IPS-18c (cell line): Measurements from ENCODE around the gene RAF1.
"Not testable (repeated sequence)": the region's sequence is repeated elsewhere in the genome, so short reads cannot be mapped to it uniquely, and the experiment has no call there.

Experiments
- H3K4me3 ChIP-seq: 2 replicates; pipeline ENCODE4 v1.7.0; 2013; ENCODE audit warnings: low read depth, mild to moderate bottlenecking, low read length, moderate library complexity; ENCODE audit not compliant: insufficient read depth
- H3K9me3 ChIP-seq: one replicate; pipeline ENCODE4 v1.6.1; 2013; ENCODE audit warnings: mild to moderate bottlenecking, low read length, moderate library complexity; ENCODE audit not compliant: control insufficient read depth, insufficient read depth

RAF1 gene

GRCh38 chr3:12656850-12657249 is 7.1 kb downstream of the RAF1 start:
- no peaks in the 10 kb centered on the region for H3K9me3 ChIP-seq
- H3K4me3 ChIP-seq, result no peak overlapping the region

DNA sequence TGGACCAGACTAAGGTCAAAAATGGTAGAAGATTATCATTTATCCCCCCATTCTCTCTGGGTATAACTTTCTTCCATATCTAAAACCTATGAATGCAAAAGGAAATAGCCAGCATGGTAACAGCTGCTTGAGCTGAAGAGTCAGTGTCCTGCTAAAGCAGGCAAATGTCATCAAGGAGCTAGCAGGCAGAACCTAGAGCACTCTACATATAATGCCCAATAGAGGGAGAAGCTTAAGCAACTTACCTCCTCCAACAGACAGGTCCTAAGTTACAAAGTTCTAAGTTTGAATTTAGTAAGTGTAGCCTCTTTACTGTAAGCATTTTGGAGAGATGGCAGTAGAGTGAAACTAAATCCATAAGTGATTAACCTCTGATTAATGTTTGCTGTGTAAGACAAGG is 7.7 kb downstream of the RAF1 start:
- no peak overlapping the region for H3K4me3 ChIP-seq
- H3K9me3 ChIP-seq, result no peaks in the 10 kb centered on the region

GRCh38 chr3:12655701-12656100 is 8.2 kb downstream of the RAF1 start:
- Histone ChIP-seq H3K9me3 (no peaks in the 10 kb centered on the region), H3K4me3 (no peak overlapping the region)

- Histone ChIP-seq H3K4me3 (no peak overlapping the region), H3K9me3 (no peaks in the 10 kb centered on the region)
Observed at GRCh38 chr3:12653747-12654146, 10.2 kb downstream of the RAF1 start.

DNA sequence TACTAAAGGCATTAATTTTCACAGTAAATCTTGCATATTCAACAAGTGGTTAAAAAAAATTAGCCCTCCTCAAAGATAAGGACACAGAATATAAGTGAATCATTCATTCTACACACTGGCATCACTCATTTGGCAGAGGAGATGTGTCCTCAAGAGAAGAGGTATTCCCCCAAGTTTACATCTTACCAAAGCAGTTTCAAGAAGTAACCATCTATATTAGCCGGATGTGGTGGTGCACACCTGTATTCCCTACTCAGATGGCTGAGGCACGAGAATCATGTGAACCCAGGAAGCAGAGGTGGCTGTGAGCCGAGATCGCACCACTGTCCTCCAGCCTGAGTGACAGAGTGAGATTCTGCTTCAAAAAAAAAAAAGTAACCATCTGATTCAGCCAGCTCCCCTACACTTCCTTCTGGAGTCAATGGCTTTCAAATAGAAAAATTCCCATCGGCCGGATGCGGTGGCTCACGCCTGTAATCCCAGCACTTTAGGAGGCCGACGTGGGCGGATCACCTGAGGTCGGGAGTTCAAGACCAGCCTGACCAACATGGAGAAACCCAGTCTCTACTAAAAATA is 15.4 kb downstream of the RAF1 start:
- H3K4me3 ChIP-seq, result no peak overlapping the region
- H3K9me3 ChIP-seq, result no peaks in the 10 kb centered on the region

DNA sequence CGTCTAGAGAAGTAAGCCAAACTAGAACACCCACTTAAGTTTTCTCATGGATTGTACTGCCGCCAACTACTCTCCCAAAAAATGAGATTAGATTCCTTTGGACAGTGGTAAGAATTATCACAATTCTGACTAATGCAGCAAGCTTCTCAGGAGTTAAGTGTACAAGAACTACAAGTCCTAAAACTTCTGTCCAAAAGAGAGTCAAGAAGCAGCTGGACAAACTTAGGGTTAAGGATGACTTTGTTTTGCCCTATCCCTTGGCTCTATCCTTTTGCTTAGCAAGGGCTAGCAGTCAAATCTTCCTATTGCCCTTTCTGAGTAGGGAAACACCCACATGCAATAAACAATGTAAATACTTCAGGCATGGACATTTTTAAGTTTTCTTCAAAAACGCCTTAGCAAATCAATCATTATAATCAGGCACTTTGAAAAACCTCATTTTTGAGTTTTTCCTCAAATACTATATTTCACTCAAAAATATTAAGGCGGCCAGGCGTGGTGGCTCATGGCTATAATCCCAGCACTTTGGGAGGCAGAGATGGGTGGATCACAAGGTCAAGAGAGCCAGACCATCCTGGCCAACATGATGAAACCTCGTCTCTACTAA is 19.5 kb downstream of the RAF1 start:
- H3K9me3 ChIP-seq, result no peaks in the 10 kb centered on the region
- no peak overlapping the region for H3K4me3 ChIP-seq

DNA sequence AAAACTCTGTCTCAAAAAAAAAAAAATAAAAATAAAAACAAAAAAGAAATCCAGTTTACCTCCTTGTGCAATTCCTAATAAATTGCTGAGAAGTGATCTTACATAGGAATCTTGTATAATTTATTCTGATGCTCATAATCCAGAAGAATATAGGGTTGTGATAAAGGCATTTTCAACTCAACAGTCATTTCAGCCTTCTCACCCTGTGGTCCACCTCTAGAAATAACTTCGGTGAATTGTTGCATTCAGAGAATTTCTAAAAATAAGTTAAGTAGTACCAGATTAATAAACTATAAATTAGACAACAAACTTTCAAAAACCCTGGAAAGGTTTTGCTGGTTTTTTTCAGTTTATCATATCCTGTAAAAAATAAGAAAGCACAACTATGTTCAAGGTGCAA is 20.2 kb downstream of the RAF1 start:
- H3K4me3 ChIP-seq, result no peak overlapping the region
- no peaks in the 10 kb centered on the region for H3K9me3 ChIP-seq

DNA sequence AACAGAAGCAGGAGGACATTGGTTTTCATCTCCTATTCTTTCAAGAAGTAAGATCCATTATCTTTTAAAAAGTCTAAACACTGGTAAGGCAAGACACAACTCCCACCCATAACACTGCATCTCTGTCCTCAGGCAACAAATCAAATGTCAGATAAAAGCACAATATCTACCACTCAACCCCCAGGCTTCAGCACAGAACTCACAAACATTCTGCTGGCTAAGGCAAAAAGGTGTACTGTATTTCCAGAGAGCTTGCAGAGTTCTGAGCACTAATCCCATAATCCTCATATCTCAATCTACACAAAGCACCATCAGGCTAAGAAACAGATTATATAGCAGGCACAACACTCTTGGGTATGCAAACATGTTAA is 20.9 kb downstream of the RAF1 start:
- Histone ChIP-seq H3K4me3 (no peak overlapping the region), H3K9me3 (no peaks in the 10 kb centered on the region)

- not testable (repeated sequence) for H3K4me3 ChIP-seq, H3K9me3 ChIP-seq
Observed at GRCh38 chr3:12640853-12641252, 23.1 kb downstream of the RAF1 start.

- Histone ChIP-seq H3K9me3 (no peaks in the 10 kb centered on the region), H3K4me3 (no peak overlapping the region)
Observed at GRCh38 chr3:12638105-12638504, 25.8 kb downstream of the RAF1 start.

GRCh38 chr3:12633108-12633507 is 30.8 kb downstream of the RAF1 start:
- Histone ChIP-seq H3K9me3 (no peaks in the 10 kb centered on the region), H3K4me3 (no peak overlapping the region)

DNA sequence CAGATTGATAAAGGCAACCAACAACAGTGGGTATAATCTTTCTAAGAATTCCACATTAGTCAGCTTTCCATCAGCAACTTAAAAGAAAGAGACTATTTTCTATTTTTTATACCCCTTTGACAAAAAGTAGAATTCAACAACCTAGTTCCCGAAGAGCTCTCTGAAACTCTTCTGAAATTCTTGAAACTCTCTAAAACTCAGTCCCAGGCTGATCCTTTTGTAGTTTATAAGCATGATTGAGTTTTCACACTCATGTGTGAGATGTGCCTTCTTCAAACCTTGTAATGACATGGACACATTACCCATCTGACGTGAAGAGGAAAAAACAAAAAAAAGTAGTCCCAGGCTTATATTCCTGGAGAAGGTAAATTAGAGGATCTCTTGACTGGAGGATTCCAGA is 31.4 kb downstream of the RAF1 start:
- Histone ChIP-seq H3K9me3 (no peaks in the 10 kb centered on the region), H3K4me3 (no peak overlapping the region)

DNA sequence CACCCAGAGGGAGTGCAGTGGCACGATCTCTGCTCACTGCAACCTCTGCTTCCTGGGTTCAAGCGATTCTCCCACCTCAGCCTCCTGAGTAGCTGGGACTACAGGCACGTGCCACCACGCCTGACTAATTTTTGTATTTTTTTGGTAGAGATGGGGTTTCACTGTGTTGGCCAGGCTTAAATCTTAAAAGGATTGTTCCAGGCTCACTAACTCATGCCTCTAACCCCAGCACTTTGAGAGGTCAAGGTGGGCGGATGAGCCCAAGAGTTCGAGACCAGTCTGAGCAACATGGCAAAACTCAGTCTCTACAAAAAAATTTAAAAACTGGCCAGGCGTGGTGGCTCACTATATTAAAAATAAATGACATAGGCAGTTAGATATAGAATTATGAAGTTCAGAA is 33.1 kb downstream of the RAF1 start:
- H3K4me3 ChIP-seq, H3K9me3 ChIP-seq: not testable (repeated sequence)

DNA sequence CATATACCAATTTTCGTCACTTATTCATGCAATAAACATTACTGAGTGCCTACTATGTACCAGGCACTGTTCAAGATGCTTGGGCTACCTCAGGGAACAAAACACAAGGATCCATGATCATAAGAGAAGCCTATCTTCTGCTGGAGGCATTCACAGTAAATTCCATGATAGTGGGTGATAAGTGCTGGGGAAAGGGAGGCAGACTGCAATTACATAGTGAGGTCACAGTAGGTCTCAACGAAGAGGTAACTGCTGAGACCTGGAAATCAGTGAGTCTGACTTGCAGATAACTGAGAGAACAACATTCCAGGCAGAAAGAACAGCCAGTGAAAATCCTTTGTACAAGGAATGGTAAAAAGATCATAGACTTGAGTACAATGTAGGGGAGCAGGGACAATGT is 33.6 kb downstream of the RAF1 start:
- Histone ChIP-seq H3K9me3 (no peaks in the 10 kb centered on the region), H3K4me3 (no peak overlapping the region)

DNA sequence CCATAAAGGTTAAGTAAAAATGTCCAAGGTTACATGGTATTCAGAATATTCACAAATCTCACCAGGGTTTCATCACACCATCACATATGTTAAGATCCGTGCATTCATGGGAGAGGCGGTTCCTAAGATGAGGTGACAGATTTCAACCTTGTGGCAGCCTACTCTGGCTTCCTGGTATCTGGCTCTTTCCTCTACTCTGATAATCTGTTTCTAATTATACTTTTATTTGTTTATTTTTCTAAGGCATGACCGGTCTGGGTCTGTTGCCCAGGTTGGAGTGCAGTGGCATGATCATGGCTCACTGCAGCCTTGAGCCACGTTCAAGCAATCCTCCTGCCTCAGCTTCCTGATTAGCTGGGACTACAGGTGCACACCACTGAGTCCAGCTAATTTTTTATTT is 34.4 kb downstream of the RAF1 start:
- Histone ChIP-seq H3K9me3 (no peaks in the 10 kb centered on the region), H3K4me3 (no peak overlapping the region)

GRCh38 chr3:12628813-12629212 is 35.1 kb downstream of the RAF1 start:
- Histone ChIP-seq H3K4me3 (no peak overlapping the region), H3K9me3 (no peaks in the 10 kb centered on the region)

GRCh38 chr3:12627370-12627769 is 36.5 kb downstream of the RAF1 start:
- no peak overlapping the region for H3K4me3 ChIP-seq
- H3K9me3 ChIP-seq, result no peaks in the 10 kb centered on the region

DNA sequence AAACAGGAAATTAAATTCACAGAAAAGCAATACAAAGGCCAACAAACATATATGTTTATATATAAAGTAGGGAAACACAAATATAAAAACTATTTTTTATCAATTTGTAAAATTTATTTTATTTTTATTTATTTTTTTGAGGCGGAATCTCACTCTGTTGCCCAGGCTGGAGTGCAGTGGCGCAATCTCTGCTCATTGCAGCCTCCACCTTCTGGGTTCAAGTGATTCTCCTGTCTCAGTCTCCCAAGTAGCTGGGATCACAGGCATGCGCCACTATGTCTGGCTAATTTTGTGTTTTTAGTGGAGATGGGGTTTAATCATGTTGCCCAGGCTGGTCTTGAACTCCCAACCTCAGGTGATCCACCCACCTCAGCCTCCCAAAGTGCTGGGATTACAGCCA is 39.0 kb downstream of the RAF1 start:
- not testable (repeated sequence) for H3K4me3 ChIP-seq, H3K9me3 ChIP-seq

GRCh38 chr3:12624056-12624455 is 39.9 kb downstream of the RAF1 start:
- H3K9me3 ChIP-seq, result no peaks in the 10 kb centered on the region

More at GRCh38 chr3:12624056-12624455, 39.9 kb downstream of the RAF1 start:
- H3K4me3 ChIP-seq, result no peak overlapping the region
